NCI-H748 (cell line): ENCODE measurements around the gene SMYD3.
"Not testable (repeated sequence)": the region's sequence is repeated elsewhere in the genome, so short reads cannot be mapped to it uniquely, and the experiment has no call there.

Experiments
- DNase-seq: peaks from one replicate; lab custom pipeline; 2025; ENCODE audit not compliant: unreplicated experiment; lab: John Stamatoyannopoulos, UW

SMYD3 gene

GRCh38 chr1:245762396-245762910, 744.6 kb downstream of the SMYD3 start:
- no peak for DNase-seq

- DNase-seq: no peak
Measured at GRCh38 chr1:245760301-245760700, 746.8 kb downstream of the SMYD3 start.

- no peak for DNase-seq
Measured at GRCh38 chr1:245754463-245754961, 752.6 kb downstream of the SMYD3 start.

DNA sequence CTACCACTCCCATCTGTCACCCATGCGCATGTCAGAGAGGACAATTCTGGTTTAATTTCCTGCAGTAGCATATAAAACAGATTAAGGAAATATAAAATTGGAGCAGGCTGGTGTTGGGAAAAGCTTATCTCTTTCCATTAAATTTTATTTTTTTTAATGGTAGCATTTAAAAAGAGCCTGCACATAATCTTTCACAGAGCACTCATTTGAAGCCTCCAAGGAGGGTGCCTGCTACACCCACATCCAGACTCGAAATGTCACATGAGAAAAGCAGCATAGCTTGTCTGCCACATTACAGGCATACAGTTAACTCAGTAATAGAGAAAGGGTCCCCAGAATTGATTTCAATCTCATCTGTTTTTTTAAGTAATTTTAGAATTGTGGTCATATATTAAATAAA, 753.3 kb downstream of the SMYD3 start:
- no peak for DNase-seq

- no peak for DNase-seq
Measured at GRCh38 chr1:245752561-245752960, 754.5 kb downstream of the SMYD3 start.

DNA sequence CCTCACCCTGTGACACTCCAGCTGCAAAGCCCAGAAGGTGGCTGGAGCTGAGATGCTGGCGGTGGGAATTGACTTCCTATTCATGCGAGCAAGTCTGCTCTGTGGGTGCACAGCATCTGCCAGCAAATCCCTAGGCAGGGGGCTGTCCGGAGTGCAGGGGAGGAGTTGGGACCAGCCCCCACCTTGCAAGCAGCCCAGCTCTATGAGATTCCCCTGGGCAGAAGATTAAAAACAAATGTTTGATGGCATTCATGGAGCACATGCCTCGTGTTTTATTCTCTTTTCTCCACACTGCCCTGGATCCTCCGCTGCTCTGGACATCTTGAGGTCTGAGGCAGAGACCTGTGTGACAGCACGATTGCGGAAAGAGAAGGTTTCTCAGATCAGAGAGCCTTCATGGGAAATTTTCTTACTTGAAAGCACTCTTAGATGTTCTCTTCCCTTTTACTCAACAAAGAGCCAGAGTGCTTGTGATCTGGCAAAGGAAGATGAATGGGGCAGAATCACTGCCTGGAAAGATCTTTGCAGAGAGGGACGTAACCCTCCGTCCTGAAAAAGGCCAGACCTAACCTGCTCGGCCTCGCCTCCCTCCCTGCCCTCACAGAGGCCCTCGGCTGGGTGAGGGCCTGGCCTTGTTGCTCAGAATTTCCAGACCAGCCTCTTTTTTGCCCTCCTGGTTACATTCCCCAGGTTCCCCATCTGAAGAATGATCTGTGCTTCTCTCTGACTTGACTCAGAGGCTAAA, 755.2 kb downstream of the SMYD3 start:
- no peak for DNase-seq

DNA sequence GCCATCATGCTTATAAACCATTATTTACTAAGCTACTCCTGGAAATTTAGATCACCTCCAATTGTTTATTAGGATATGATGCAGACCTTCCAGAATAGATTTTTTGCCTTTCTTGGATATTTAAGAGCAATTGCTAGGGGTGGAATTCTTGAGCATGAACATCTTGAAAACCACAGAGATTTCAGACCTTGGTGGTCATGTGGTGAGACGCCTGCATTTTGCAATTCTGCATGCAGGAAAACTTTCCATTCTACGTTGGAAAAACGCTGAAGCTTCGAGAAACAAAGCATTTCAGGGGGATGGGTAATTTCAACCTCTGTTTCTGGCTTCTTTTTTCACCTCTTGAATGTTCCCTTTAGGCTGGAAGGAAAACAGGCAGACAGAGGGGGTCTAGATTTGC, 756.0 kb downstream of the SMYD3 start:
- DNase-seq: no peak

GRCh38 chr1:245750261-245750660, 756.8 kb downstream of the SMYD3 start:
- no peak for DNase-seq

DNA sequence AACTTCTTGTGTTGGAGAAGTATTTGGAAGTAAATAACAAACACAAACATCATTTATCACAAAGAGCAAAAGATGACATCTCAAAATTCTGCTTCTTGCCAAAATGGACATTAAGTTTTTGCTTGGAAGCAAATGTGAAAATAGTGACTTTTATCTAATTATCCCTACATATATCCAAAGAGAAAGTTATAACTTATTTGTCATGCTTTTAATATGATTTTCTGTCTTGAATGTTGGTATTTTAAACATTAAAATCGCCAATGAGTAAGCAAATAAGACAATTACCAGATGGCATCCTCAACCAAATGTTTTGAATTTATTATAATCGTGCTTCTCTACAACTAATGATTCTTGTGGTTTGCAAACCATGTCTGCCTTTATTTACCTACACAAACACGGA, 758.0 kb downstream of the SMYD3 start:
- no peak for DNase-seq

- no peak for DNase-seq
Measured at GRCh38 chr1:245748646-245749045, 758.4 kb downstream of the SMYD3 start.

DNA sequence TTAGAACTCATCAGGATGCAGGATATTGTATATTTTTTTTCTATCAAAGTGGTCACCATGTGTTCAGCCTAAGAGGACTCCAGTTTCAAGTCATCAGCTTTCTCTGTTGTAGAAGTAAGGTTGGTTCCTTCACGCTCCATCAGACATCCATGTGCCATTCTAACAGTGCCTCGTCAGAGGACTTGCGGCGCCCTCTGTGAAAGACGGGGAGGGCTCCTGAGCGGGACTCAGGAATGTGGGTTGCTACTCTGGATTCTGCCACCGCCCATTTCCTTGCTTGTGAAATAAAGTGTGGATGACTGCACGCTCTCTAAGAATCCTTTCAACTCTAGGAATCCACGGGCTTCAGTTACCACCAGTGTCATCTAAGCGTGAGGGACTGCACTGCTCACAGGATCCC, 758.8 kb downstream of the SMYD3 start:
- no peak for DNase-seq

DNA sequence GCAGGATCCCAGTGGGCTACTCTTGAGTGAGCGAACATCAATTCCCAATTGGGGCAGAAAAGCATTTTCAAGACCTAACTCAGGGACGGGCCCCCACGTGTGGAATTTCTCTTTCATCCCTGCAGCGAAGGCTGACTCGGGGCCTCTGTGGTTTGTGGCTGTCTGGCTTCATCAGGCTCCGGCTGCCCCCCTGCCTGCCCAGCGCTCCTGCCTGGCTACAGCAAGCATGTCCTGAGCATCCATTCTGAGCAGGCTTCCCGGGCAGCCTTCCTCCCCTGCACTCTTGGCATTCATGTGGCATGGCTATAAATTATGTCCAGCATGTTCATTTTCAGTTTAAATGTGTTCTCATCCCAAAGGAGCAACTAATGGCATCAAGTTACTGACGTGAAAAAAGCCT, 764.2 kb downstream of the SMYD3 start:
- DNase-seq: no peak

GRCh38 chr1:245740336-245740735, 766.7 kb downstream of the SMYD3 start:
- not testable (repeated sequence) for DNase-seq

- no peak for DNase-seq
Measured at GRCh38 chr1:245730801-245731200, 776.3 kb downstream of the SMYD3 start.

DNA sequence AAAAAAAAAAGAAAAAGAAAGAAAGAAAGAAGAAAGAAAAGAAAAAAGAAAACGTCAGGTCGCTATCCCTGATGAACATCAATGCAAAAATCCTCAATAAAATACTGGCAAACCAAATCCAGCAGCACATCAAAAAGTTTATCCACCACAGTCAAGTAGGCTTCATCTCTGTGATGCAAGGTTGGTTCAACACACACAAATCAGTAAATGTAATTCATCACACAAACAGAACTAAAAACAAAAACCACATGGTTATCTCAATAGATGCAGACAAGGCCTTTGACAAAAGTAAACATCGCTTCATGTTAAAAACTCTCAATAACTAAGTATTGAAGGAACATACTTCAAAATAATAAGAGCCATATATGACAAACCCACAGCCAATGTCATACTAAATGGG, 779.0 kb downstream of the SMYD3 start:
- DNase-seq: not testable (repeated sequence)

DNA sequence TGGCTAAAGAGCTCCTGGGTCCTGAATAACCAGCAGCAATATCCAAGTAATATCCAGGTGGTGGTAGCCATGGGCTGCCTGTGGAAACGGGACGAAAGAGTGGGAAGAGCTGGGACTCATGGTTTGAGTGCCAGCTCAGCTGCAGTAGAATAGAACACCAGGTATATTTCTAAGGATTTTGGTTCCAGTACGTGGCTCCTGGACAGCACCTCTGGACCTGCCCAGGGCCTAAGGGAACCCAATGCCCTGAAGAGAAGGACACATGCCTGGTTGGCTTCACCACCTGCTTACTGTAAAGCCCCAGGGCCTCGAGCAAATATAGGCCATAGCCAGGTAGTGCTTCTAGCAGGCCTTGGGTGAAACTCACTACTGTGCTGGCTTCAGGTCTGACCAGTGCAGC, 785.6 kb downstream of the SMYD3 start:
- DNase-seq: no peak

- no peak for DNase-seq
Measured at GRCh38 chr1:245718951-245719350, 788.1 kb downstream of the SMYD3 start.

DNA sequence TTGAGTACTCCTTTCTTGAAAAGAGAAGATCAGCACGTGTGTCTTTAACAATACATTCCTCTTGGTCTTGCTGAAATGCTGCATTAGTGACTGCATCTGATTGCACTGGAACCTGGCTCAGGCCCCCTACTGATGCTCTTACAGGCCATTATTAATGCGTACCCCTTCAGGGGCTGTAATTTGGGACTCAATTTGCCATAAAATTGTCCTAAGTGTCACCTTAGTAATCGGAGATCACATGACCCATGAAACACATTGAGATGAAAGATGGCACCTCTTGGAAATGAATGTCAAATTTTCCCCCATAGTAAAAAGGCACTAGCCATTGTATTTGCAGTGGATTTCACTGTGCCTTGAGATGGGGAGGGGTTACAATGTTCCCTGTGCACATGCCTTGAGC, 789.0 kb downstream of the SMYD3 start:
- DNase-seq: peak; percentile 5

GRCh38 chr1:245717611-245718010, 789.5 kb downstream of the SMYD3 start:
- no peak for DNase-seq

DNA sequence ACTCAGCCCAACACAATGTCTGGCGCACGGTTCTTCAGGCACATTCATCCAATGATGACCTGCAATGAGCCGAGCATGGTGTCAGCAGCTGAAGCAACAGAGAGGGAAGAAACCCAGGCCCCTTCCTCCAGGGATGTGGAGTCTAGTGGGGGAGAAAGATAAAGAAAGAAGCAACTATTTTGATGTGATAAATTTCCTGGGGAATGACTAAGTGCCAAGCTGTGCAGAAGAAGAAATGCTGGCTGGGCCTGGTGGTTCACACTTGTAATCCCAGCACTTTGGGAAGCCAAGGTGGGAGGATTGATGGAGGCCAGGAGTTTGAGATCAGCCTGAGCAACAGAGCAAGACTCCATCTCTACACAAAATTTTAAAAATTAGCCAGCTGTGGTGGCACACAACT, 790.5 kb downstream of the SMYD3 start:
- no peak for DNase-seq

DNA sequence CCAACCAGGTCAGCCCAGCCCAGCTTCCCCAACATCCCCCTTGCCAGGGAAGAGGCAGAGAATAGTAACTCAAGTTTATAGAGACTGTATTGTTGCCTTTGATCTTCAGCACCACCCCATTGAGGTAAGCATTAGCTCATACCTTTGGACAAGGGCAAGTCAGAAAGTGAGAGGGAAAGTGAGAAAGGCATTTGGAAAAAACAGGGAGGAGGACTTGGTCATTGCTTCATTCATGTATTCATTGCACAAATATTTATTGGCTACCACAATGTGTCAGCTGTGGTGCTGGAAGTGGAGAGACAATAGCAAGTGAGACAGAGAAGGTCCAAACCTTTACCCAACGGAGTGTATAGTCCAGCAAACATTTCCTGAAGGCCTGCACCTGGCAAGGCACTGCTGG, 791.1 kb downstream of the SMYD3 start:
- no peak for DNase-seq

DNA sequence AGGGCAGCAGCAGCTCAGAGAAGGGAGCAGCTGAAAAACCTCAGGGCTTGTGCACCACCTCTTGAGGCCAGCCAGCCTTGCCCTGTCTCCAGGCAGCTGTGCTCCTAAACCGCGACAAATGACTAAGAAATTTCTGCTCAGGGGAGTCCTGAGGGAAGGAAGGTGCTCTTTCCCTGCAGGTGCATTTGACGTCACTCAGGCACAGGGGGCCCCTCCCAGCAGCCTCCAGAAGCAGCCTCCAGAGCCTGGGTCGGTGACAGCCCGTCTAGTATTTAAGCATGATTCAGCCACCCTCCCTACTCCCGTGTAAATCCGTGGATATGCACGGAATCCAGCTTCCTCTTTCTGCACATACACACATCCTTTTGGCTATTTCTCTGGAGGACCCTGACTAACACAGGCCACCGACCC, 791.8 kb downstream of the SMYD3 start:
- DNase-seq: no peak

DNA sequence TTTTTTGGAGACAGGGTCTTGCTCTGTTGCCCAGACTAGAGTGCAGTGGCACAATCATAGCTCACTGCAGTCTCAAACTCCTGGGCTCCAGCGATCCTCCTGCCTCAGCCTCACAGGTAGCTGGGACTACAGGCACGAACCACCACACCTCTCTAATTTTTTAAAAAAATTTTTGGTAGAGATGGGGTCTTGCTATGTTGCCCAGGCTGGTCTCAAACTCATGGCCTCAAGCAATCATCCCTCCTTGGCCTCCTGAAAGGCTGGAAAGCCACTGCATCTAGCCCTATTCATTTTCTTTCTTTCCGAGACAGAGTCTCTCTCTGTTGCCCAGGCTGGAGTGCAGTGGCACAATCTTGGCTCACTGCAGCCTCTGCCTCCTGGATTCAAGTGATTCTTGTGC, 793.1 kb downstream of the SMYD3 start:
- DNase-seq: not testable (repeated sequence)
